Common myeloid progenitor, CD34-positive (primary cell): ENCODE data around the gene EPX.

Experiments
- CTCF ChIA-PET: fragments of 350-600 bp; sonication (Branson Sonifier 250); formaldehyde crosslinking; loops from one replicate; lab custom pipeline; 2021; ENCODE audit warnings: antibody characterized with exemption; lab: Charles Lee
- POLR2A ChIA-PET: fragments of 350-600 bp; sonication (Branson Sonifier 250); formaldehyde crosslinking; loops from one replicate; lab custom pipeline; 2021; ENCODE audit warnings: antibody characterized with exemption; lab: Charles Lee
- DNase-seq, 3 donors: peaks; one replicate each; pipeline versions ENCODE4 v3.0.0 to v3.0.0-alpha.2; 2013
- H3K27ac ChIP-seq, 2 experiments: 1 replicate in 1 of 2; 2 replicates in 1 of 2; pipeline ENCODE4 v1.7.0; 2013; ENCODE audit warnings: inconsistent platforms in 2 of 2, low read length in 2 of 2, mild to moderate bottlenecking in 2 of 2, low read depth in 1 of 2, moderate library complexity in 1 of 2; ENCODE audit not compliant: severe bottlenecking in 2 of 2, insufficient read depth in 1 of 2, poor library complexity in 1 of 2
- H3K27me3 ChIP-seq, 5 experiments: replicated peaks in 2 of 5; 1 replicate in 3 of 5; 2 replicates in 2 of 5; pipeline versions ENCODE4 v1.6.1 to v1.7.0; 2013; ENCODE audit warnings: low read length in 4 of 5, mild to moderate bottlenecking in 2 of 5, moderate library complexity in 2 of 5, inconsistent platforms in 1 of 5; ENCODE audit not compliant: insufficient read depth in 5 of 5, control insufficient read depth in 4 of 5
- H3K36me3 ChIP-seq, 4 experiments: 1 replicate in 2 of 4; 2 replicates in 2 of 4; pipeline versions ENCODE4 v1.6.1 to v1.7.0; 2013; ENCODE audit warnings: low read length in 3 of 4, control low read depth in 1 of 4, mild to moderate bottlenecking in 1 of 4; ENCODE audit not compliant: control insufficient read depth in 4 of 4, insufficient read depth in 4 of 4
- H3K4me1 ChIP-seq, 4 experiments: 1 replicate in 3 of 4; 2 replicates in 1 of 4; pipeline versions ENCODE4 v1.6.1 to v1.7.1; 2013; ENCODE audit warnings: low read length in 3 of 4, mild to moderate bottlenecking in 3 of 4, control low read depth in 1 of 4, inconsistent platforms in 1 of 4, moderate library complexity in 1 of 4; ENCODE audit not compliant: control insufficient read depth in 4 of 4, insufficient read depth in 4 of 4; ENCODE audit errors: control extremely low read depth in 1 of 4
- H3K4me3 ChIP-seq, 7 experiments: 1 replicate in 4 of 7; 2 replicates in 3 of 7; pipeline versions ENCODE4 v1.5.1 to v1.7.0; 2013; ENCODE audit warnings: mild to moderate bottlenecking in 7 of 7, low read length in 6 of 7, moderate library complexity in 6 of 7, inconsistent platforms in 2 of 7, low read depth in 2 of 7, control low read depth in 1 of 7; ENCODE audit not compliant: insufficient read depth in 4 of 7, control insufficient read depth in 1 of 7; ENCODE audit errors: extremely low read depth in 1 of 7
- H3K9me3 ChIP-seq, 5 experiments: 1 replicate in 4 of 5; 2 replicates in 1 of 5; pipeline versions ENCODE4 v1.6.1 to v1.7.1; 2013; ENCODE audit warnings: low read length in 4 of 5, mild to moderate bottlenecking in 2 of 5, inconsistent platforms in 1 of 5, low read depth in 1 of 5, moderate library complexity in 1 of 5; ENCODE audit not compliant: control insufficient read depth in 4 of 5, insufficient read depth in 2 of 5; ENCODE audit errors: control extremely low read depth in 1 of 5
- WGBS: methylation state at CpG from one replicate; pipeline ENCODE4 v1.1.5; 2013; ENCODE audit not compliant: insufficient coverage; 5-methylcytosine and 5-hydroxymethylcytosine counted together

EPX gene

DNA sequence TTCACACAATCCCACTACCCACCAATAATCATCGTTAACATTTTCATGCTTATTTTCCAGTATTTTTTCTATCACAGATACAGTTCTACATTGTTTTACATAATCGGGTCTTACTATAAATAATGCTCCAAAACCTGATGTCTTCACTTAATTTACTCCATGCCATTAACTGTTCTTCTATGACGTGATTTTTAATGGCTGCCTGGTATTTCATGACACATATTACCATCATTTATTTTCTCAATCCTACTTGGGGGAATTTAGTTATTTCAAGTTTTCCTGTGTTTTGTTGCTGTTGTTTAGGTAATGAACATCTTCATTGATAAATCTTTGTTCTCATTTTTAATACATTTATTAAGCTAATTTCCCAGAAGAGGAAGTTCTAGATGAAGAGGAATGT lies 60.6 kb downstream of the EPX start:
- Histone ChIP-seq H3K27ac (no peak overlapping the region), H3K36me3 (no peaks in the 10 kb centered on the region), H3K27me3 (peaks cover 0 to 17% (median 4%) of the 10 kb centered on the region in 5 experiments), H3K4me1 (peaks cover 0 to 12% (median 9%) of the 10 kb centered on the region in 4 experiments), H3K4me3 (no peak overlapping the region), H3K9me3 (no peaks in the 10 kb centered on the region)
- CTCF ChIA-PET = interaction anchor here (0.8 kb wide), 1 partner anchor 11 kb away, joined by 3 read pairs; no protein-coding TSS in a partner anchor
- no peak for DNase-seq
- POLR2A ChIA-PET = no interaction called here
- WGBS = 100% methylated on average over 2 of the region's 3 CpGs
